Epithelial cell of proximal tubule (primary cell): ENCODE data around the gene ZNF469. TPM values are rescaled to one million over a fixed set of nuclear protein-coding genes. Genes with fewer than 3 reads are reported as not detected.

Experiments used
- DNase-seq: peaks from one replicate; pipeline ENCODE4 v3.0.0-alpha.2; 2011; ENCODE audit warnings: low read depth
- H3K4me3 ChIP-seq: 2 replicates; pipeline ENCODE4 v1.5.1; 2011; ENCODE audit warnings: low read depth, mild to moderate bottlenecking, low read length
- total RNA-seq: library from RNA; depleted of rRNA; stranded (reverse); fragments of >200 nt; gene quantifications from 2 replicates; pipeline ENCODE4 v1.2.3, GENCODE V29; 2015
- TF ChIP-seq, protein P1 (sequence below): conservative IDR thresholded peaks from 2 replicates; pipeline ENCODE4 v1.5.1; 2012; ENCODE audit warnings: low read depth, mild to moderate bottlenecking, low read length

ZNF469 gene
- total RNA-seq, 1 donor from 2014 or later, result 2.2 TPM

DNA sequence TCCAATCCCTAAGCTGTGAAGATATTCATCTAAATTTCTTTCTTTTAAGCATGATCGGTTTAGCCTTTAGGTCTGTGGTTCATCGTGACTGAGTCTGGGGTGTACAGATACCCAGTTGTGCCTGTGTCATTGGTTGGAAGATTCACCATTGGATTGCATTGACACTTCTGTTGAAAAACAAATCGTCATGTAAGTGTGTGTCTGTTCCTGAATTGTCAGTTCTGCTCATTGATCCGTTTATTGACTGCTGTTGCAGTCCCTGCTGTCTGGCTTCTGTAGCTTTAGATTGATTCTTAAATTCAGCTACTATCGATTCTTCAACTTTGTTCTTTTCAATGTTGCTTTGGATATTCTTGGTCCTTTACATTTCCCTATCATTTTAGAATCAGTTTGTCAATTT, 21.0 kb upstream of the ZNF469 start:
- TF ChIP-seq, protein P1, sequence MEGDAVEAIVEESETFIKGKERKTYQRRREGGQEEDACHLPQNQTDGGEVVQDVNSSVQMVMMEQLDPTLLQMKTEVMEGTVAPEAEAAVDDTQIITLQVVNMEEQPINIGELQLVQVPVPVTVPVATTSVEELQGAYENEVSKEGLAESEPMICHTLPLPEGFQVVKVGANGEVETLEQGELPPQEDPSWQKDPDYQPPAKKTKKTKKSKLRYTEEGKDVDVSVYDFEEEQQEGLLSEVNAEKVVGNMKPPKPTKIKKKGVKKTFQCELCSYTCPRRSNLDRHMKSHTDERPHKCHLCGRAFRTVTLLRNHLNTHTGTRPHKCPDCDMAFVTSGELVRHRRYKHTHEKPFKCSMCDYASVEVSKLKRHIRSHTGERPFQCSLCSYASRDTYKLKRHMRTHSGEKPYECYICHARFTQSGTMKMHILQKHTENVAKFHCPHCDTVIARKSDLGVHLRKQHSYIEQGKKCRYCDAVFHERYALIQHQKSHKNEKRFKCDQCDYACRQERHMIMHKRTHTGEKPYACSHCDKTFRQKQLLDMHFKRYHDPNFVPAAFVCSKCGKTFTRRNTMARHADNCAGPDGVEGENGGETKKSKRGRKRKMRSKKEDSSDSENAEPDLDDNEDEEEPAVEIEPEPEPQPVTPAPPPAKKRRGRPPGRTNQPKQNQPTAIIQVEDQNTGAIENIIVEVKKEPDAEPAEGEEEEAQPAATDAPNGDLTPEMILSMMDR, result no peak
- DNase-seq, result no peak
- no peak overlapping the region for H3K4me3 ChIP-seq

DNA sequence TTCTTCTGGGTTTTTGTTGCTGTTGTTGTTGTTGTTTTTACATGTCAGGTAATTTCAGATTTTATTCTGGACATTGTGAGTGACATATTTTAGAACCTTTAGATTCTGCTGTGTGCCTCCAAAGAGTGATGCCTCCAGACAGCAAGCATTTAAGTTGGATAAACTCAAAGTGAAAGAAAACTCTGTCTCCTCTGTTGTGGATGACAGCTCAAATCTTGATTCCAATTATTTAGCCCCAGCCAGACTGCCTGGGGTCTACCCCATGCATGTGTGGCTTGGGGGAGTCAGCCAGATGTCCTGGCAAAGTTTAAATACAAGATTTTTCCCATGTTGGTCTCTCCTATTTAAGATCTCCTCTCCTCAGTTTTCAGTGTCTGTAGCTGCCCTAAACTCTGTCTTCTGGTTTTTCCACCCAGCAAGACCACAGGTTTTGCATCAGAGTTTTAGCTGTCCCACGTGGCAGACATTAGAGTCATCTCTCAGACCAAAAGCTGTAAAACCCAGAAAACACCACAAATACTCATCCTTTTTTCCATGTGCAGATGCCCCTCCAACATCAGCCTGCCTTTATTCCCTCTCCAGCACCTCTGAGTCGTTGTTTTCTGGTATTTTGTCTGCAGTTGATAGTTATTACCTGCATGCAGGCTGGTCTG, 19.4 kb upstream of the ZNF469 start:
- DNase-seq, result no peak
- TF ChIP-seq, protein P1, result no peak
- H3K4me3 ChIP-seq, result no peak overlapping the region

DNA sequence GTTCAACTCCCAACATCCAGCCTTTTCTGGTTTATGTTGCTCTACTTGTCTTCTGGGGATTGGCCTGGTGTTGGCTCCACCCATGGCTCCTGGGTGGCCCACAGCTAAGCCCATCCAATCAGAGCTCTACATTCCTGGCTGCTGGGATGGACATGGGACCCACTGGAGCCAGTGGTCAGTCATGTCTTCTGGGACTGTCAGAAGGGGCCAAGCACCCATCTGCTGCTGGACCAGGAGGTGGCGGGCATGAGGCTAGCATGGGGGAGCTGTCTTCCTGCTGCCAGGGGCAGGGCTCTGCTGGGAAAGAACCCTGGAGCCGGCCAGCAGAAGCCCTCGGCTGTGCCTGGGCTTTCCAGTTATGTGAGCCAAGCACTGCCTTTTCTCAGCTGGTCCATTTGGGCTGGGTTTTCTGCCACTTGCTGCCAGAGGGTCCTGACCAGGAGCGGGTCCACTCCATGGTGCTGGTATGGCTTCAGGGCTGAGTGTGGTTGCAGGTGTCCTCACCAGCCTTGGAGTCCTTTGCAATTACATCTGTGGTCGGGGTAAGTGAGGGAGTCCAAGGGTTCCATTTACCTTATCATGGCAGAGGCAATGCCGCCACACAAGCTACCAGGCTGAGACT, 17.4 kb upstream of the ZNF469 start:
- DNase-seq, result no peak
- TF ChIP-seq, protein P1, result no peak
- H3K4me3 ChIP-seq, result no peak overlapping the region

DNA sequence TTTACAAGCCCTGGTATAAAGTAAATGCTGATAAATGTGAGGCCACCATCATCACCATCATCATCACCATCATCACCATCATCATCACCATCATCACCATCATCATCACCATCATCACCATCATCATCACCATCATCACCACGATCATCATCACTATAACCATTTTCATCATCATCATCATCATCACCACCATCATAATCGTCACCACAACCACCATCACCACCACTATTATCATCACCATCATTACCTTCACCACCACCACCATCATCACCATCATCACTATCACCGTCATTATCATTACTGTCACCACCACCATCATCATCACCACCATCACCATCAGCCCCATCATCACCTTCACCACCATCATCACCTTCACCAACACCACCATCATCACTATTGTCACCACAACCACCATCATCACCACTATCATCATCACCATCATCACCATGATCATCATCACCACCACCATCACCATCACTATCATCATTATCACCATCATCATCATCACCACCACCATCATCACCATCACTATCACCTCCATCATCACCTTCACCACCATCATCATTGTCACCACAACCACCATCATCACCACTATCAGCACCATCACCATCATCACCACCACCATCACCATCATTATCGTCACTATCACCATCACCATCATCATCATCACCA, 16.6 kb upstream of the ZNF469 start:
- H3K4me3 ChIP-seq, result no peak overlapping the region
- TF ChIP-seq, protein P1, result no peak
- no peak for DNase-seq

DNA sequence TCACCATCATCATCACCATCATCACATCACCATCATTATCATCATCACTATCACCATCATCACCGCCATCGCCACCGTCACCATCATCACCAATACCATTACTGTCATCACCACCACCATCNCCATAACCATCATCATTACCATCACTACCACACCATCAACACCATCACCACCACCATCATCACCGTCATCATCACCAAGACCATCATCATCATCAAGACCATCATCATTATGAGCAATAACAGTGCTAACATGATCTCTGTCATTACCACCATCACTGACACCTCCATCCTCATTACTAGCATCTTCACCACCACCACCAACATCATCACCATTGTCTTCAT, 16.1 kb upstream of the ZNF469 start:
- no peak overlapping the region for H3K4me3 ChIP-seq
- TF ChIP-seq, protein P1, result no peak
- no peak for DNase-seq

DNA sequence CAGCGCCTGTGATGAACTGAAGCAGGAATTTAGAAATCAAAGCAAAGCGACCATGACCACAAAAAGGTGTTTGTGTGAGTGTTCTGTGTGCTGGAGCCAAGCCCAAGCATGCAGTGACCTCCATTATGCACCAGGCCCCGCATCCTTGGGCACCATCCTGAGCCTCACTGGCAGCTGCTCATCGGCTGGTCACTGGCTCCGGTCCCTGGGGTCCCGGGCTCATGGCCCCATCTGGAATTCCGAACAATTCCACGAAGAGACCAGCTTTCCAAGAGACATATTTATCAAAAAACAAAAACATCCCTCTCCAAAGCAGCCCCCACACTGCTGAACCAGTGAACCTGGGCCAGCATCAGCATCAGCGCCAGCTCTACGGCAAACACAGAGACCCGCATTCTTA, 15.2 kb upstream of the ZNF469 start:
- H3K4me3 ChIP-seq, result no peak overlapping the region
- no peak for DNase-seq
- TF ChIP-seq, protein P1, result no peak
